HepG2 (cell line): ENCODE data around the gene TRMT10C. TPM values are rescaled to one million over a fixed set of nuclear protein-coding genes. Genes with fewer than 3 reads are reported as not detected.

Source experiments
- CCAR2 ChIP-seq: fragments of 200-400 bp; formaldehyde crosslinking; optimal IDR thresholded peaks from 2 replicates; pipeline ENCODE3; 2018; ENCODE audit warnings: low read depth, mild to moderate bottlenecking, low read length, moderate library complexity
- CCDC6 ChIP-seq: sonication (generic); formaldehyde crosslinking; IDR thresholded peaks from 2 replicates; pipeline ENCODE4 v1.8.1; 2022; ENCODE audit warnings: mild to moderate bottlenecking, missing genetic modification reagents, moderate library complexity
- CENPT ChIP-seq: sonication (generic); formaldehyde crosslinking; IDR thresholded peaks from 2 replicates; pipeline ENCODE4 v1.8.0; 2022; ENCODE audit warnings: low read depth, mild to moderate bottlenecking, moderate library complexity, missing genetic modification reagents
- ELF1 ChIP-seq: sonication (generic); formaldehyde crosslinking; IDR thresholded peaks from 2 replicates; pipeline ENCODE4 v1.4.0; 2020; ENCODE audit warnings: missing genetic modification reagents
- GPN1 ChIP-seq: sonication (generic); formaldehyde crosslinking; IDR thresholded peaks from 2 replicates; pipeline ENCODE4 v1.5.1; 2020; ENCODE audit warnings: missing genetic modification reagents, borderline replicate concordance
- HBP1 ChIP-seq: IDR thresholded peaks from 2 replicates; pipeline ENCODE4 v1.6.1; 2016; ENCODE audit warnings: low read depth, control low read depth
- MAZ ChIP-seq, 2 experiments: sonication (generic) in 1 of 2; formaldehyde crosslinking in 1 of 2; IDR thresholded peaks; 2 replicates each; pipeline versions ENCODE4 v1.5.0 to v1.6.1; 2012 to 2020; ENCODE audit warnings: low read depth in 2 of 2, mild to moderate bottlenecking in 2 of 2, borderline replicate concordance in 1 of 2, improper control_type of control experiment in 1 of 2, low read length in 1 of 2, missing genetic modification reagents in 1 of 2, moderate library complexity in 1 of 2
- NFRKB ChIP-seq: fragments of 450-650 bp; IDR thresholded peaks from 2 replicates; pipeline ENCODE4 v1.6.1; 2017
- RXRA ChIP-seq: sonication (generic); formaldehyde crosslinking; IDR thresholded peaks from 2 replicates; pipeline ENCODE4 v1.5.1; 2020; ENCODE audit warnings: missing genetic modification reagents
- SAFB2 ChIP-seq: sonication (generic); formaldehyde crosslinking; IDR thresholded peaks from 2 replicates; pipeline ENCODE4 v1.5.1; 2020; ENCODE audit warnings: missing genetic modification reagents, low read depth, mild to moderate bottlenecking, borderline replicate concordance
- SETDB1 ChIP-seq: sonication (generic); formaldehyde crosslinking; IDR thresholded peaks from 2 replicates; pipeline ENCODE4 v1.5.1; 2020; ENCODE audit warnings: missing genetic modification reagents, mild to moderate bottlenecking, borderline replicate concordance
- TEAD2 ChIP-seq: sonication (generic); formaldehyde crosslinking; IDR thresholded peaks from 2 replicates; pipeline ENCODE4 v1.9.0; 2021; ENCODE audit warnings: missing genetic modification reagents
- ZSCAN31 ChIP-seq: sonication (generic); formaldehyde crosslinking; IDR thresholded peaks from 2 replicates; pipeline ENCODE4 v1.5.0; 2020; ENCODE audit warnings: low read depth, mild to moderate bottlenecking, missing genetic modification reagents
- polyA plus RNA-seq, 8 experiments: library from polyadenylated mRNA; depleted of rRNA in 3 of 8; stranded (reverse) in 7 of 8; unstranded in 1 of 8; fragments of >200 nt; fragmentation: Illumina TruSeq in 4 of 8; extraction: Trizol in 4 of 8; gene quantifications; 2 replicates each; pipeline versions ENCODE4 v1.2.1 to v1.2.3, GENCODE V29; 2011 to 2016; ENCODE audit warnings: low read depth in 4 of 8, missing spikeins in 1 of 8, mixed read lengths in 1 of 8; ENCODE audit not compliant: insufficient read depth in 1 of 8
- total RNA-seq, 5 experiments: library from RNA; depleted of rRNA; stranded (reverse); fragments of >200 nt; fragmentation: Illumina TruSeq; extraction: Trizol; gene quantifications; 2 replicates each; pipeline ENCODE4 v1.2.3, GENCODE V29; 2016; ENCODE audit warnings: low read depth in 1 of 5
- TF ChIP-seq, protein P1 (sequence below): sonication (generic); formaldehyde crosslinking; conservative IDR thresholded peaks from 2 replicates; pipeline ENCODE4 v1.8.1; 2023; ENCODE audit warnings: missing genetic modification reagents
- TF ChIP-seq, protein P2 (sequence below), 2 experiments: fragments of 450-650 bp in 1 of 2; sonication (generic) in 1 of 2; formaldehyde crosslinking in 1 of 2; IDR thresholded peaks; 2 replicates each; pipeline versions ENCODE4 v1.6.1 to v1.8.0; 2016 to 2022; ENCODE audit warnings: antibody characterized with exemption in 1 of 2, mild to moderate bottlenecking in 1 of 2, missing genetic modification reagents in 1 of 2

Gene TRMT10C
- total and polyA plus RNA-seq, 2 of the 13 experiments (the other 11 are each of a cell fraction or from before 2014, with no cell fraction given), result 10.8 to 39.2 TPM

DNA sequence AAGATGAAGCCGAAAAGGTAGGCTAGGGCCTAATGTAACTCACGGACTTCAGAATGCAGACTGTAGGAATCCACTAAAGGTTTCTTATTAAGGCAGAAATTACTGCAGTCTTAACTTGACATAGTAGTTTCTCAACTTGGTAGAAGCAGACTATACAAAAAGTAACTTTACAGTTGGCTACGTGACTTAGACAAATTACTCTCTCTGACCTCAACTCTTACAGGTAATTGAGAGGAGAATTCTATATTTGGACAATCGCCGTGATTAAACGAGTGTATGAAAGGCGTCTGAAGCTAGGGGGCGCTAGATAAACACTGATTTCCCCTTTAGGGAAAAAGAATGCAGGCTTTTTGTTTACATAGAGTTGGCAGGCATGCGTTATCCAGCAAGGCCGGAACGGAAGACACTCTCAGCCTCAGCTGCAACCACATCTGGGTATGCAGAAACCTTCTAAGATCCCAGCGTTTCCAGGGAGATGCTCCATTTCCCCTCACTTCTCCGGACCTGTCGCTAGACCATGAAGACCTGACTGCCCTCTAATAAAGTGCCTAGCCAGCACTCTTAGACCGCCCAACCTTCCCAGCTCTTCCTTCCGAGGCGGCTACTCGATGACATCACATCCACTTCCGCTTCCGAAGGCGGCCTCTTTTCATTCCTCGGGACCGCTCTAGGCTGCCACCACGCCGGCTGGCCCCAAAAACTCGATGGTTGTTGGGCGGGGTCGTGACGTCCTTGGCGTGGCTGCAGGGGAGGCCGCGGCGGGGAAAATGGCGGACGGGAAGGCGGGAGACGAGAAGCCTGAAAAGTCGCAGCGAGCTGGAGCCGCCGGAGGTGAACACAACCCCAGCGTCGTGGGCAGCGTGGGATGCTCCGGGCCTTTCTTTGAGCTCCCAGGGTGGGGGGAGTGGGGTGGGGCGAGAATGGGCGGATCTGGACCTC, 12.1 kb downstream of the TRMT10C start, which contains the start of gene PCNP (continued):
- TF ChIP-seq MAZ (IDR thresholded peaks at IDR 0.05; ENCODE audit: borderline replicate concordance, low read depth, low read length) (no peak), MAZ (CRISPR knock-in tag; IDR thresholded peaks at IDR 0.05; ENCODE audit: low read depth) (peak; percentile 51; the same call in 1 of the 2 replicates), CCDC6 (no peak), GPN1 (CRISPR knock-in tag) (no peak), RXRA (0 out of 2 replicates have a peak, but pooled peaks have one; percentile 52), NFRKB (peak; percentile 46; the same call in 1 of the 2 replicates), CCAR2 (peak; percentile 34), ZSCAN31 (CRISPR knock-in tag) (peak; percentile 61; the same call in 1 of the 2 replicates), HBP1 (CRISPR knock-in tag) (peak; percentile 48; the same call in 1 of the 2 replicates), ELF1 (CRISPR knock-in tag) (peak; percentile 93), SETDB1 (no peak), CENPT (CRISPR knock-in tag) (no peak), SAFB2 (CRISPR knock-in tag) (no peak; the same call in 1 of the 2 replicates), TEAD2 (CRISPR knock-in tag) (no peak)
- TF ChIP-seq, protein P1, sequence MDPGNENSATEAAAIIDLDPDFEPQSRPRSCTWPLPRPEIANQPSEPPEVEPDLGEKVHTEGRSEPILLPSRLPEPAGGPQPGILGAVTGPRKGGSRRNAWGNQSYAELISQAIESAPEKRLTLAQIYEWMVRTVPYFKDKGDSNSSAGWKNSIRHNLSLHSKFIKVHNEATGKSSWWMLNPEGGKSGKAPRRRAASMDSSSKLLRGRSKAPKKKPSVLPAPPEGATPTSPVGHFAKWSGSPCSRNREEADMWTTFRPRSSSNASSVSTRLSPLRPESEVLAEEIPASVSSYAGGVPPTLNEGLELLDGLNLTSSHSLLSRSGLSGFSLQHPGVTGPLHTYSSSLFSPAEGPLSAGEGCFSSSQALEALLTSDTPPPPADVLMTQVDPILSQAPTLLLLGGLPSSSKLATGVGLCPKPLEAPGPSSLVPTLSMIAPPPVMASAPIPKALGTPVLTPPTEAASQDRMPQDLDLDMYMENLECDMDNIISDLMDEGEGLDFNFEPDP (CRISPR knock-in tag), result no peak
- TF ChIP-seq, protein P2, sequence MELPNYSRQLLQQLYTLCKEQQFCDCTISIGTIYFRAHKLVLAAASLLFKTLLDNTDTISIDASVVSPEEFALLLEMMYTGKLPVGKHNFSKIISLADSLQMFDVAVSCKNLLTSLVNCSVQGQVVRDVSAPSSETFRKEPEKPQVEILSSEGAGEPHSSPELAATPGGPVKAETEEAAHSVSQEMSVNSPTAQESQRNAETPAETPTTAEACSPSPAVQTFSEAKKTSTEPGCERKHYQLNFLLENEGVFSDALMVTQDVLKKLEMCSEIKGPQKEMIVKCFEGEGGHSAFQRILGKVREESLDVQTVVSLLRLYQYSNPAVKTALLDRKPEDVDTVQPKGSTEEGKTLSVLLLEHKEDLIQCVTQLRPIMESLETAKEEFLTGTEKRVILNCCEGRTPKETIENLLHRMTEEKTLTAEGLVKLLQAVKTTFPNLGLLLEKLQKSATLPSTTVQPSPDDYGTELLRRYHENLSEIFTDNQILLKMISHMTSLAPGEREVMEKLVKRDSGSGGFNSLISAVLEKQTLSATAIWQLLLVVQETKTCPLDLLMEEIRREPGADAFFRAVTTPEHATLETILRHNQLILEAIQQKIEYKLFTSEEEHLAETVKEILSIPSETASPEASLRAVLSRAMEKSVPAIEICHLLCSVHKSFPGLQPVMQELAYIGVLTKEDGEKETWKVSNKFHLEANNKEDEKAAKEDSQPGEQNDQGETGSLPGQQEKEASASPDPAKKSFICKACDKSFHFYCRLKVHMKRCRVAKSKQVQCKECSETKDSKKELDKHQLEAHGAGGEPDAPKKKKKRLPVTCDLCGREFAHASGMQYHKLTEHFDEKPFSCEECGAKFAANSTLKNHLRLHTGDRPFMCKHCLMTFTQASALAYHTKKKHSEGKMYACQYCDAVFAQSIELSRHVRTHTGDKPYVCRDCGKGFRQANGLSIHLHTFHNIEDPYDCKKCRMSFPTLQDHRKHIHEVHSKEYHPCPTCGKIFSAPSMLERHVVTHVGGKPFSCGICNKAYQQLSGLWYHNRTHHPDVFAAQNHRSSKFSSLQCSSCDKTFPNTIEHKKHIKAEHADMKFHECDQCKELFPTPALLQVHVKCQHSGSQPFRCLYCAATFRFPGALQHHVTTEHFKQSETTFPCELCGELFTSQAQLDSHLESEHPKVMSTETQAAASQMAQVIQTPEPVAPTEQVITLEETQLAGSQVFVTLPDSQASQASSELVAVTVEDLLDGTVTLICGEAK (IDR thresholded peaks at IDR 0.05), result peak; percentile 51
- TF ChIP-seq, protein P2 (CRISPR knock-in tag; IDR thresholded peaks at IDR 0.05), result no peak
